H1 (cell line): Measurements from ENCODE around the gene EVPLL. TPM values are rescaled to one million over a fixed set of nuclear protein-coding genes. Genes with fewer than 3 reads are reported as not detected.

Experiments used
- CTCF ChIA-PET: fragments of 300-600 bp; sonication (Branson Sonifier 250); formaldehyde crosslinking; loops from one replicate; lab custom pipeline; 2021; ENCODE audit not compliant: partially characterized antibody; lab: Charles Lee
- POLR2A ChIA-PET: fragments of 300-600 bp; sonication (Branson Sonifier 250); formaldehyde crosslinking; loops from one replicate; lab custom pipeline; 2021; ENCODE audit warnings: inconsistent platforms; ENCODE audit not compliant: partially characterized antibody; lab: Charles Lee
- DNase-seq, 2 experiments: peaks; one replicate each; pipeline versions ENCODE4 v3.0.0 to v3.0.0-alpha.2; 2010 to 2022; ENCODE audit warnings: low spot score in 2 of 2, low read depth in 1 of 2, mixed read lengths in 1 of 2
- FAIRE-seq: peaks from 2 replicates; lab custom pipeline; 2011; peaks lifted over from hg19 to GRCh38; lab: Jason Lieb, UNC
- H2AFZ ChIP-seq: 2 replicates; pipeline ENCODE4 v1.8.1; 2012; ENCODE audit warnings: low read length, inconsistent platforms
- H2AK5ac ChIP-seq: 2 replicates; pipeline ENCODE4 v1.6.1; 2013; ENCODE audit warnings: low read depth, low read length
- H2BK120ac ChIP-seq: replicated peaks from 2 replicates; pipeline ENCODE3; 2013; ENCODE audit warnings: low read depth, low read length, inconsistent platforms
- H2BK12ac ChIP-seq: 2 replicates; pipeline ENCODE4 v1.6.1; 2013; ENCODE audit warnings: low read depth, low read length
- H2BK15ac ChIP-seq: 2 replicates; pipeline ENCODE4 v1.6.1; 2013; ENCODE audit warnings: low read length
- H2BK20ac ChIP-seq: 2 replicates; pipeline ENCODE4 v1.6.1; 2013; ENCODE audit warnings: low read length
- H2BK5ac ChIP-seq: 2 replicates; pipeline ENCODE4 v1.6.1; 2013; ENCODE audit warnings: low read depth, low read length
- H3K14ac ChIP-seq: 2 replicates; pipeline ENCODE4 v1.6.1; 2013; ENCODE audit warnings: inconsistent platforms; ENCODE audit not compliant: insufficient read length
- H3K18ac ChIP-seq: 2 replicates; pipeline ENCODE4 v1.6.1; 2013; ENCODE audit warnings: low read length; ENCODE audit errors: extremely low read depth
- H3K23ac ChIP-seq: 2 replicates; pipeline ENCODE4 v1.6.1; 2013; ENCODE audit warnings: inconsistent platforms; ENCODE audit not compliant: insufficient read length
- H3K23me2 ChIP-seq: 2 replicates; pipeline ENCODE4 v1.6.1; 2013; ENCODE audit warnings: low read depth, low read length
- H3K27ac ChIP-seq: 2 replicates; pipeline ENCODE4 v1.6.1; 2011; ENCODE audit warnings: low read depth, low read length, inconsistent platforms
- H3K27me3 ChIP-seq, 4 experiments: replicated peaks in 1 of 4; 1 replicate in 1 of 4; 2 replicates in 3 of 4; pipeline versions ENCODE4 v1.6.1 to v1.8.1; 2011 to 2013; ENCODE audit warnings: low read length in 3 of 4, mild to moderate bottlenecking in 3 of 4, inconsistent platforms in 2 of 4, mixed read lengths in 2 of 4, moderate library complexity in 1 of 4; ENCODE audit not compliant: control insufficient read depth in 3 of 4, insufficient read depth in 3 of 4; ENCODE audit errors: extremely low read depth in 1 of 4
- H3K36me3 ChIP-seq, 4 experiments: 2 replicates each; pipeline versions ENCODE4 v1.6.1 to v1.8.1; 2011 to 2013; ENCODE audit warnings: mild to moderate bottlenecking in 4 of 4, low read length in 3 of 4, moderate library complexity in 2 of 4, control low read depth in 1 of 4, inconsistent platforms in 1 of 4; ENCODE audit not compliant: insufficient read depth in 4 of 4, control insufficient read depth in 2 of 4
- H3K4ac ChIP-seq: replicated peaks from 2 replicates; pipeline ENCODE3; 2013; ENCODE audit warnings: low read length, low read depth, mixed read lengths, inconsistent platforms; ENCODE audit not compliant: insufficient read length
- H3K4me1 ChIP-seq, 4 experiments: replicated peaks in 1 of 4; 1 replicate in 1 of 4; 2 replicates in 3 of 4; pipeline versions ENCODE4 v1.6.1 to v1.8.1; 2011 to 2013; ENCODE audit warnings: low read length in 3 of 4, inconsistent platforms in 2 of 4, mixed read lengths in 1 of 4; ENCODE audit not compliant: insufficient read depth in 4 of 4, control insufficient read depth in 3 of 4
- H3K4me2 ChIP-seq, 2 experiments: 2 replicates each; pipeline versions ENCODE4 v1.6.1 to v1.8.1; 2011 to 2013; ENCODE audit warnings: low read depth in 2 of 2, low read length in 2 of 2, control low read depth in 1 of 2, inconsistent platforms in 1 of 2, mild to moderate bottlenecking in 1 of 2; ENCODE audit not compliant: insufficient read depth in 1 of 2
- H3K4me3 ChIP-seq, 4 experiments: fragments of 200-600, 300-600 bp in 1 of 4; sonication (generic), shearing (Covaris generic), sonication (Bioruptor Twin) in 1 of 4; 2 replicates each; pipeline versions ENCODE4 v1.5.1 to v1.8.1; 2011 to 2016; ENCODE audit warnings: low read length in 4 of 4, low read depth in 3 of 4, control low read depth in 2 of 4, inconsistent platforms in 2 of 4, mild to moderate bottlenecking in 2 of 4, mixed read lengths in 1 of 4, moderate library complexity in 1 of 4; ENCODE audit not compliant: insufficient read depth in 2 of 4; ENCODE audit errors: extremely low read depth in 1 of 4
- H3K56ac ChIP-seq: replicated peaks from 2 replicates; pipeline ENCODE3; 2013; ENCODE audit warnings: low read depth, mild to moderate bottlenecking, mixed read lengths, low read length, inconsistent platforms; ENCODE audit not compliant: insufficient read length
- H3K79me1 ChIP-seq: 2 replicates; pipeline ENCODE4 v1.6.1; 2013; ENCODE audit warnings: low read depth, low read length, control low read depth
- H3K79me2 ChIP-seq, 2 experiments: 2 replicates each; pipeline versions ENCODE4 v1.6.1 to v1.8.1; 2012 to 2013; ENCODE audit warnings: low read length in 2 of 2, mild to moderate bottlenecking in 2 of 2, inconsistent platforms in 1 of 2; ENCODE audit not compliant: insufficient read depth in 2 of 2, control insufficient read depth in 1 of 2
- H3K9ac ChIP-seq, 4 experiments: replicated peaks in 1 of 4; 1 replicate in 1 of 4; 2 replicates in 3 of 4; pipeline versions ENCODE4 v1.6.1 to v1.8.1; 2011 to 2013; ENCODE audit warnings: low read depth in 3 of 4, low read length in 3 of 4, control low read depth in 2 of 4, mild to moderate bottlenecking in 2 of 4, moderate library complexity in 2 of 4, inconsistent platforms in 1 of 4; ENCODE audit errors: extremely low read depth in 1 of 4
- H3K9me3 ChIP-seq, 2 experiments: 2 replicates each; pipeline versions ENCODE4 v1.6.1 to v1.8.1; 2012 to 2013; ENCODE audit warnings: mild to moderate bottlenecking in 2 of 2, moderate library complexity in 2 of 2, control low read depth in 1 of 2, inconsistent platforms in 1 of 2, low read depth in 1 of 2, low read length in 1 of 2, mixed read lengths in 1 of 2; ENCODE audit not compliant: insufficient read depth in 2 of 2
- H4K20me1 ChIP-seq, 2 experiments: replicated peaks in 1 of 2; 2 replicates each; pipeline versions ENCODE3 to v1.8.1; 2011 to 2013; ENCODE audit warnings: inconsistent platforms in 2 of 2, low read length in 2 of 2, mild to moderate bottlenecking in 1 of 2; ENCODE audit not compliant: insufficient read depth in 2 of 2, control insufficient read depth in 1 of 2
- H4K5ac ChIP-seq: 2 replicates; pipeline ENCODE4 v1.6.1; 2013; ENCODE audit warnings: low read length, low read depth, mixed read lengths, inconsistent platforms; ENCODE audit not compliant: insufficient read length
- H4K8ac ChIP-seq: 2 replicates; pipeline ENCODE4 v1.8.0; 2013; ENCODE audit warnings: mild to moderate bottlenecking, moderate library complexity, low read length, inconsistent platforms; ENCODE audit not compliant: insufficient read depth; ENCODE audit errors: extremely low read depth
- H4K91ac ChIP-seq: replicated peaks from 2 replicates; pipeline ENCODE3; 2013; ENCODE audit warnings: low read length, mixed read lengths, inconsistent platforms; ENCODE audit not compliant: insufficient read length
- EGR1 ChIP-seq: IDR thresholded peaks from 2 replicates; pipeline ENCODE4 v1.6.1; 2011; ENCODE audit warnings: low read depth, low read length, borderline replicate concordance
- EP300 ChIP-seq, 2 experiments: IDR thresholded peaks; 1 replicate in 1 of 2; 2 replicates in 1 of 2; pipeline ENCODE4 v1.6.1; 2011 to 2012; ENCODE audit warnings: low read depth in 2 of 2, low read length in 2 of 2, mild to moderate bottlenecking in 2 of 2, borderline replicate concordance in 1 of 2, inconsistent platforms in 1 of 2, moderate library complexity in 1 of 2
- NRF1 ChIP-seq: IDR thresholded peaks from 2 replicates; pipeline ENCODE4 v1.6.1; 2011; ENCODE audit warnings: mild to moderate bottlenecking, low read depth, low read length, improper control_type of control experiment
- POLR2A ChIP-seq, 2 experiments: IDR thresholded peaks; 1 replicate in 1 of 2; 2 replicates in 1 of 2; pipeline ENCODE4 v1.6.1; 2011; ENCODE audit warnings: low read depth in 2 of 2, low read length in 2 of 2, mild to moderate bottlenecking in 2 of 2; ENCODE audit errors: control extremely low read depth in 1 of 2
- RFX5 ChIP-seq: IDR thresholded peaks from 2 replicates; pipeline ENCODE4 v1.6.1; 2011; ENCODE audit warnings: low read depth, low read length, improper control_type of control experiment, borderline replicate concordance
- SP1 ChIP-seq: IDR thresholded peaks from 2 replicates; pipeline ENCODE4 v1.6.1; 2011; ENCODE audit warnings: low read depth, low read length
- SP2 ChIP-seq: IDR thresholded peaks from 2 replicates; pipeline ENCODE4 v1.6.1; 2012; ENCODE audit warnings: mild to moderate bottlenecking, low read length, inconsistent platforms
- TAF1 ChIP-seq: IDR thresholded peaks from 2 replicates; pipeline ENCODE4 v1.6.1; 2011; ENCODE audit warnings: mild to moderate bottlenecking, low read depth, low read length
- ZNF274 ChIP-seq: IDR thresholded peaks from 2 replicates; pipeline ENCODE4 v1.7.0; 2012; ENCODE audit warnings: low read length, borderline replicate concordance; ENCODE audit errors: extremely low read depth
- WGBS, 2 experiments: shearing (Covaris generic) in 1 of 2; methylation state at CpG; one replicate each; pipeline versions ENCODE4 v1.1.6 to v1.1.7; 2013 to 2015; ENCODE audit warnings: low lambda C conversion rate in 2 of 2, mixed read lengths in 2 of 2, inconsistent platforms in 1 of 2, low coverage in 1 of 2, missing lambda C conversion rate in 1 of 2; ENCODE audit not compliant: insufficient replicate concordance in 2 of 2, insufficient coverage in 1 of 2, insufficient read length in 1 of 2; ENCODE audit errors: extremely low coverage in 1 of 2, missing lambda C conversion rate in 1 of 2; 5-methylcytosine and 5-hydroxymethylcytosine counted together
- polyA plus RNA-seq, 7 experiments: library from polyadenylated mRNA; depleted of rRNA in 3 of 7; stranded (reverse) in 5 of 7; unstranded in 2 of 7; fragments of >200 nt in 5 of 7; fragments of 200-250 nt in 2 of 7; gene quantifications; 1 replicate in 5 of 7; 2 replicates in 1 of 7; 4 replicates in 1 of 7; pipeline versions ENCODE4 v1.2.1 to v1.2.3, GENCODE V29; 2011 to 2013; ENCODE audit warnings: missing spikeins in 2 of 7, mixed read lengths in 2 of 7
- total RNA-seq: library from RNA; stranded (reverse); fragmentation: NEBNext Ultra II Directional; extraction: Animal tissue kit (Norgen Biotek cat#: 25700); gene quantifications from 2 replicates; pipeline ENCODE4 v1.2.1, GENCODE V29; 2021
- TF ChIP-seq, protein P1 (sequence below): IDR thresholded peaks from 2 replicates; pipeline ENCODE4 v1.6.1; 2012; ENCODE audit warnings: low read length, inconsistent platforms
- TF ChIP-seq, protein P2 (sequence below): IDR thresholded peaks from 2 replicates; pipeline ENCODE4 v1.6.1; 2011; ENCODE audit warnings: low read depth, mild to moderate bottlenecking, low read length; ENCODE audit not compliant: insufficient read depth

EVPLL gene
- total and polyA plus RNA-seq, 2 of the 8 experiments (the other 6 are each of a cell fraction or from before 2014, with no cell fraction given) = 0.06 TPM; not detected in 1

DNA sequence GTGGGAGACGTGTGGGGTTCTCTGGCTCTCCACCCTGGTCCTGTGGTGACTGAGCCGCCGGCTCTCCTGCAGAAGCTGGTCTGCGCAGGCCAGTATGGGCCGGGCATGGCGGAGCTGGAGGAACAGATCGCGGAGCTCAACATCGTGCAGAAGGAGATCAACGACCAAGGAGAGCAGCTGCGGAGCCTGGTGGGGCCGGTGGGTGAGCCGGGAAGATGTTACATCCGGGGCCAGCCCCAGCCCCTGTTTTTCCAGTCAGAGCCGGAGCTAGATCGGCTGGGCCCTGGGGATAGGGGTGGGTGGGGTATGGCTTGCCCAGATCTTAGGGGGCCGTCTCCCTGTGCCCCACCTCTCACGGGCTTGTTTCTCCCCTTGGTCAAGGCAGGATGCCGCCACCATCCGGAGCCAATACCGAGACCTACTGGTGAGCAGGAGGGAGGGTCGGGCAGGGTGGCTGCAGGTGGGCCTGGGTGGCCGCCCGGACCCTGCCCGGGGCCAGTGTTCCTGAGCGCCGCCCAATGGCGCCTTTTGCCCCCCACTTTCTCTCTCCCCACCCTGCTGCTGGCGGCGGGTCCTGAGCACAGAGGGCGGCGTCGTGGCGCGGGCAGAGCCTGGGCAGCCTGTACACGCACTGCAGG lies 5.0 kb downstream of the EVPLL start:
- peaks cover 0 to 8% (median 2%) of the 10 kb centered on the region in 4 experiments; a peak in 2 of 7 replicates for H3K4me1 ChIP-seq
- no peak overlapping the region for H3K56ac ChIP-seq
- H3K4ac ChIP-seq = no peak overlapping the region
- H2BK20ac ChIP-seq = peak overlapping the region; percentile 48; the same call in 1 of the 2 replicates
- no peak for DNase-seq
- CTCF ChIA-PET = no interaction called here
- H3K9me3 ChIP-seq = no peaks in the 10 kb centered on the region
- peak overlapping the region; percentile 89; the same call in 1 of the 2 replicates for H4K8ac ChIP-seq
- no peaks in the 10 kb centered on the region for H3K27me3 ChIP-seq
- no peaks in the 10 kb centered on the region for H3K36me3 ChIP-seq
- no peak for FAIRE-seq
- no peak overlapping the region for H3K27ac ChIP-seq
- H4K5ac ChIP-seq = no peak overlapping the region
- H3K79me1 ChIP-seq = no peaks in the 10 kb centered on the region
- H2BK12ac ChIP-seq = peak overlapping the region; percentile 60; the same call in 1 of the 2 replicates
- no peak overlapping the region for H4K91ac ChIP-seq
- H3K23ac ChIP-seq = no peak overlapping the region
- no peak overlapping the region for H3K9ac ChIP-seq
- peak overlapping the region; percentile 81; the same call in 1 of the 2 replicates for H2BK5ac ChIP-seq
- POLR2A ChIA-PET = no interaction called here
- H2BK120ac ChIP-seq = no peak overlapping the region
- peak overlapping the region; percentile 78; the same call in 1 of the 2 replicates for H3K18ac ChIP-seq
- no peaks in the 10 kb centered on the region for H3K79me2 ChIP-seq
- H4K20me1 ChIP-seq = no peaks in the 10 kb centered on the region
- H3K4me2 ChIP-seq = no peak overlapping the region
- no peaks in the 10 kb centered on the region for H3K23me2 ChIP-seq
- no peak overlapping the region for H2BK15ac ChIP-seq
- H3K14ac ChIP-seq = no peak overlapping the region
- 95% methylated on average over 26 of the region's 36 CpGs; no CpG with 5 or more reads in 1 of the 2 experiments for WGBS, 2 experiments
- H3K4me3 ChIP-seq = no peak overlapping the region
- no peak overlapping the region for H2AK5ac ChIP-seq
- H2AFZ ChIP-seq = no peak overlapping the region; the same call in 1 of the 2 replicates
- TF ChIP-seq, protein P1, sequence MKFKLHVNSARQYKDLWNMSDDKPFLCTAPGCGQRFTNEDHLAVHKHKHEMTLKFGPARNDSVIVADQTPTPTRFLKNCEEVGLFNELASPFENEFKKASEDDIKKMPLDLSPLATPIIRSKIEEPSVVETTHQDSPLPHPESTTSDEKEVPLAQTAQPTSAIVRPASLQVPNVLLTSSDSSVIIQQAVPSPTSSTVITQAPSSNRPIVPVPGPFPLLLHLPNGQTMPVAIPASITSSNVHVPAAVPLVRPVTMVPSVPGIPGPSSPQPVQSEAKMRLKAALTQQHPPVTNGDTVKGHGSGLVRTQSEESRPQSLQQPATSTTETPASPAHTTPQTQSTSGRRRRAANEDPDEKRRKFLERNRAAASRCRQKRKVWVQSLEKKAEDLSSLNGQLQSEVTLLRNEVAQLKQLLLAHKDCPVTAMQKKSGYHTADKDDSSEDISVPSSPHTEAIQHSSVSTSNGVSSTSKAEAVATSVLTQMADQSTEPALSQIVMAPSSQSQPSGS = no peak
- TF ChIP-seq, protein P2, sequence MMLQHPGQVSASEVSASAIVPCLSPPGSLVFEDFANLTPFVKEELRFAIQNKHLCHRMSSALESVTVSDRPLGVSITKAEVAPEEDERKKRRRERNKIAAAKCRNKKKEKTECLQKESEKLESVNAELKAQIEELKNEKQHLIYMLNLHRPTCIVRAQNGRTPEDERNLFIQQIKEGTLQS = no peak
- TF ChIP-seq EP300 (IDR thresholded peaks at IDR 0.05; ENCODE audit: borderline replicate concordance in 1 of 2, low read depth in 2 of 2, low read length in 2 of 2) (no peak), ZNF274 (no peak), NRF1 (no peak), POLR2A (IDR thresholded peaks at IDR 0.05; ENCODE audit: control extremely low read depth in 1 of 2, low read depth in 2 of 2, low read length in 2 of 2) (no peak), EGR1 (no peak), TAF1 (no peak), SP2 (no peak), RFX5 (no peak), SP1 (no peak)
